Measurements from ENCODE around the gene USP17L10.
"Not testable (repeated sequence)": the region's sequence is repeated elsewhere in the genome, so short reads cannot be mapped to it uniquely, and the experiment has no call there.

The USP17L10 gene, protein sequence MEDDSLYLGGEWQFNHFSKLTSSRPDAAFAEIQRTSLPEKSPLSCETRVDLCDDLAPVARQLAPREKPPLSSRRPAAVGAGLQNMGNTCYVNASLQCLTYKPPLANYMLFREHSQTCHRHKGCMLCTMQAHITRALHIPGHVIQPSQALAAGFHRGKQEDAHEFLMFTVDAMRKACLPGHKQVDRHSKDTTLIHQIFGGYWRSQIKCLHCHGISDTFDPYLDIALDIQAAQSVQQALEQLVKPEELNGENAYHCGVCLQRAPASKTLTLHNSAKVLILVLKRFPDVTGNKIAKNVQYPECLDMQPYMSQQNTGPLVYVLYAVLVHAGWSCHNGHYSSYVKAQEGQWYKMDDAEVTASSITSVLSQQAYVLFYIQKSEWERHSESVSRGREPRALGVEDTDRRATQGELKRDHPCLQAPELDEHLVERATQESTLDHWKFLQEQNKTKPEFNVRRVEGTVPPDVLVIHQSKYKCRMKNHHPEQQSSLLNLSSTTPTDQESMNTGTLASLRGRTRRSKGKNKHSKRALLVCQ
- total RNA-seq, result 0 reads per million in 4 donors

DNA sequence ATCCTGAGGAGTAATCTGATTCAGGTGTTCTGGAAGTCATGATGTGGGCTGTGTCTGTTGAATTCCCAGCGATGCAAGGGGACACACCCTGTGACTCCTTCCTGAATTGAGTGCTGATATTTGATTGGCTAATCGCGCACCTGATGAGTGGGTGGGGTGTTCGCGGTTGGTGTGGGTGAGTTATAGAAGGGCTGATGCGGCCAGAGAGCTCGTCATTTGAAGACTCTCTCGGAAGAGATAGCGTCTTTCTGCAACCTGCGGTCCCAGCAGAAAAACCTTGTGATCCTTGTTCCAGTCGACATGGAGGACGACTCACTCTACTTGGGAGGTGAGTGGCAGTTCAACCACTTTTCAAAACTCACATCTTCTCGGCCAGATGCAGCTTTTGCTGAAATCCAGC is at the start of gene USP17L10:
Gene USP17L10, plus strand, starts transcription at position 301 of the 400 bp plus-strand sequence. Its CDS starts 0 bp downstream, at position 301.
- not testable (repeated sequence) for DNase-seq

DNA sequence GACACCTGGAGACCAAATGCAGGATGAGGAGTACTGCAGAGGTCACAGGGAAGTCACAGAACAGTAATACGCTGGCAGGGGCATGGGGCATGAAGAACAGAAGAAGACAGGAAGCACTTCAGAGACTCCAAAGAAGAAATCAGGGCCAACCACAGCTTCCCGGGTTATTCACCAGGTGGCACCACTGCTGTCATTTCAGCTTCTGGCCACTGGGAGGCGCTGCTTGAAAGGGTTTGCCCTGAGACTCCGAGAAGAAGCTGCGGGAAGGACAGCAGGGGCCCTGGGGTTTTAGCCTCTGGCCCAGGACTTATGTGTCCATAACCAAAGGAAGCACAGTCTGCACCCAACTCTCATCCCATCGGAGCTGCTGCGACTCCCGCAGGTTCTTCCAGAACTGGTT is 44.5 kb upstream of the USP17L10 start:
- peak in 1 of 5 donors; percentile 14 for DNase-seq

DNA sequence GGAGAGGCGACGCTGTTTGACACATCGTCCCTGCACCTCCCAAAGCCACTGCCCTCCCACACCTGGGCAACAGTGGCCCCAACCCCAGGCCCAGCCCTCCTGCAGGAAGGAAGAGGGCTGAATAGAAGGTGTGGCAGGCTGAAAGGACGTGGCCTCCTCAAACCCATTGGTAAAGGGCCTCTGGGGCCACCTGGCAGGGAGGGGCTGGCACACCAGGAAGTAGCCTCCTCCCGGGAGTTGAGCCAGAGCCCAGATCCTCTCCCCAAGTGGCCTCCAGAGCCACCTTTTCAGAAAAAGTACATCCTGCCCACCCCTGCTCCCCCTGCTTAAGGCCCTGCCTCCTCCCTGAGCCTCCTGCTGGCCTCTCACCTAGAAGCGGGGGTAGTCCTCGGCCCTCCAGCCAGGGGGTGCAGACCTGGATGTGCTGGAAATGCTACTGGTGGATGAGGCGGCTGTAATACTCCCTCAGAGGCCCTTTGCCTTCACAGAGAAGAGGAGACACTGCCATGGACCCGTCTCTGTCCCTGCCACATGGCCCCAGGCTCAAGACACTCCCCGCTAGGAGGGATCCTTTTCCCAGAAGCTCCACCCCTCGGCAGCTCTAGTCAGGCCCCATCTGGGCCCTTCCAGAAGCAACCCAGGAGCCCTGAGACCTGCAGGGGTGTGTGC is 40.5 kb upstream of the USP17L10 start, which contains the start of gene FAM90A26:
Gene FAM90A26, plus strand, starts transcription at position 619 of the 669 bp plus-strand sequence. CDS start 2,764 bp downstream, outside the sequence.
- DNase-seq, result not testable (repeated sequence)

DNA sequence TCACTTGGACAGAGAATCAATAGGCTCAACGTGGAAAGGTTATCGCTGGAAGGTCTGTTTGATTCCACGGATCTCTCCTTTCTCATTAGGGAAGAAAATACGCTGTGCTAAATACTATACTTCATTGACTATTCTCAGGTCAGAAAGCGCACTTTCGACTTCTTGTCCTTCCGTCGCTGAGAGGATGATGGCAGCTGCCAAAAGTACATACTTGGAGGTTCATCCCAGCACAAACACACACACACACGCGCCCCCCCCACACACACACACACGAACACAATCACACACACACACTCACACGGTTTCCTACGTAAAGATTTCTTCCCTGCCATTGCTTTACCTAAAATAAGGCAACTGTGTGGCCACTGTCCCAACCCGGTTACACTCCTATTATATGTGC is 4.2 kb downstream of the USP17L10 start:
- not testable (repeated sequence) for DNase-seq

DNA sequence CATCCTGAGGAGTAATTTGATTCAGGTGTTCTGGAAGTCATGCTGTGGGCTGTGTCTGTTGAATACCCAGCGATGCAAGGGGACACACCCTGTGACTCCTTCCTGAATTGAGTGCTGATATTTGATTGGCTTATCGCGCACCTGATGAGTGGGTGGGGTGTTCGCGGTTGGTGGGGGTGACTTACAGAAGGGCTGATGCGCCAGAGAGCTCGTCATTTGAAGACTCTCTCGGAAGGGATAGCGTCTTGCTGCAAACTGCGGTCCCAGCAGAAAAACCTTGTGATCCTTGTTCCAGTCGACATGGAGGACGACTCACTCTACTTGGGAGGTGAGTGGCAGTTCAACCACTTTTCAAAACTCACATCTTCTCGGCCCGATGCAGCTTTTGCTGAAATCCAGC is 4.6 kb downstream of the USP17L10 start, which contains the start of gene USP17L11:
Gene USP17L11, plus strand, starts transcription at position 301 of the 400 bp plus-strand sequence. Its CDS starts 0 bp downstream, at position 301.
- DNase-seq, result not testable (repeated sequence)

DNA sequence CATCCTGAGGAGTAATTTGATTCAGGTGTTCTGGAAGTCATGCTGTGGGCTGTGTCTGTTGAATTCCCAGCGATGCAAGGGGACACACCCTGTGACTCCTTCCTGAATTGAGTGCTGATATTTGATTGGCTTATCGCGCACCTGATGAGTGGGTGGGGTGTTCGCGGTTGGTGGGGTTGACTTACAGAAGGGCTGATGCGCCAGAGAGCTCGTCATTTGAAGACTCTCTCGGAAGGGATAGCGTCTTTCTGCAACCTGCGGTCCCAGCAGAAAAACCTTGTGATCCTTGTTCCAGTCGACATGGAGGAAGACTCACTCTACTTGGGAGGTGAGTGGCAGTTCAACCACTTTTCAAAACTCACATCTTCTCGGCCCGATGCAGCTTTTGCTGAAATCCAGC is 9.4 kb downstream of the USP17L10 start, which contains the start of gene USP17L12:
Gene USP17L12, plus strand, starts transcription at position 301 of the 400 bp plus-strand sequence. Its CDS starts 0 bp downstream, at position 301.
- not testable (repeated sequence) for DNase-seq

DNA sequence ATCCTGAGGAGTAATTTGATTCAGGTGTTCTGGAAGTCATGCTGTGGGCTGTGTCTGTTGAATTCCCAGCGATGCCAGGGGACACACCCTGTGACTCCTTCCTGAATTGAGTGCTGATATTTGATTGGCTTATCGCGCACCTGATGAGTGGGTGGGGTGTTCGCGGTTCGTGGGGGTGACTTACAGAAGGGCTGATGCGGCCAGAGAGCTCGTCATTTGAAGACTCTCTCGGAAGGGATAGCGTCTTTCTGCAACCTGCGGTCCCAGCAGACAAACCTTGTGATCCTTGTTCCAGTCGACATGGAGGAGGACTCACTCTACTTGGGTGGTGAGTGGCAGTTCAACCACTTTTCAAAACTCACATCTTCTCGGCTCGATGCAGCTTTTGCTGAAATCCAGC is 14.1 kb downstream of the USP17L10 start, which contains the start of gene USP17L13:
Gene USP17L13, plus strand, starts transcription at position 301 of the 400 bp plus-strand sequence. Its CDS starts 0 bp downstream, at position 301.
- DNase-seq, result not testable (repeated sequence)

DNA sequence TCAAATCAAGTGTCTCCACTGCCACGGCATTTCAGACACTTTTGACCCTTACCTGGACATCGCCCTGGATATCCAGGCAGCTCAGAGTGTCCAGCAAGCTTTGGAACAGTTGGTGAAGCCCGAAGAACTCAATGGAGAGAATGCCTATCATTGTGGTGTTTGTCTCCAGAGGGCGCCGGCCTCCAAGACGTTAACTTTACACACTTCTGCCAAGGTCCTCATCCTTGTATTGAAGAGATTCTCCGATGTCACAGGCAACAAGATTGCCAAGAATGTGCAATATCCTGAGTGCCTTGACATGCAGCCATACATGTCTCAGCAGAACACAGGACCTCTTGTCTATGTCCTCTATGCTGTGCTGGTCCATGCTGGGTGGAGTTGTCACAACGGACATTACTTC is 19.8 kb downstream of the USP17L10 start:
- DNase-seq, result not testable (repeated sequence)

DNA sequence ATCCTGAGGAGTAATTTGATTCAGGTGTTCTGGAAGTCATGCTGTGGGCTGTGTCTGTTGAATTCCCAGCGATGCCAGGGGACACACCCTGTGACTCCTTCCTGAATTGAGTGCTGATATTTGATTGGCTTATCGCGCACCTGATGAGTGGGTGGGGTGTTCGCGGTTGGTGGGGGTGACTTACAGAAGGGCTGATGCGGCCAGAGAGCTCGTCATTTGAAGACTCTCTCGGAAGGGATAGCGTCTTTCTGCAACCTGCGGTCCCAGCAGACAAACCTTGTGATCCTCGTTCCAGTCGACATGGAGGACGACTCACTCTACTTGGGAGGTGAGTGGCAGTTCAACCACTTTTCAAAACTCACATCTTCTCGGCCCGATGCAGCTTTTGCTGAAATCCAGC is 23.6 kb downstream of the USP17L10 start, which contains the start of gene USP17L15:
Gene USP17L15, plus strand, starts transcription at position 301 of the 400 bp plus-strand sequence. Its CDS starts 0 bp downstream, at position 301.
- not testable (repeated sequence) for DNase-seq

DNA sequence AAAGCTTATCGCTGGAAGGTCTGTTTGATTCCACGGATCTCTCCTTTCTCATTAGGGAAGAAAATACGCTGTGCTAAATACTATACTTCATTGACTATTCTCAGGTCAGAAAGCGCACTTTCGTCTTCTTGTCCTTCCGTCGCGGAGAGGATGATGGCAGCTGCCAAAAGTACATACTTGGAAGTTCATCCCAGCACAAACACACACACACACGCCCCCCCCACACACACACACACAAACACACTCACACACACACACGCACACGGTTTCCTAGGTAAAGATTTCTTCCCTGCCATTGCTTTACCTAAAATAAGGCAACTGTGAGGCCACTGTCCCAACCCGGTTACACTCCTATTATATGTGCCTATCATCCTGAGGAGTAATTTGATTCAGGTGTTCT is 28.0 kb downstream of the USP17L10 start:
- DNase-seq, result not testable (repeated sequence)

DNA sequence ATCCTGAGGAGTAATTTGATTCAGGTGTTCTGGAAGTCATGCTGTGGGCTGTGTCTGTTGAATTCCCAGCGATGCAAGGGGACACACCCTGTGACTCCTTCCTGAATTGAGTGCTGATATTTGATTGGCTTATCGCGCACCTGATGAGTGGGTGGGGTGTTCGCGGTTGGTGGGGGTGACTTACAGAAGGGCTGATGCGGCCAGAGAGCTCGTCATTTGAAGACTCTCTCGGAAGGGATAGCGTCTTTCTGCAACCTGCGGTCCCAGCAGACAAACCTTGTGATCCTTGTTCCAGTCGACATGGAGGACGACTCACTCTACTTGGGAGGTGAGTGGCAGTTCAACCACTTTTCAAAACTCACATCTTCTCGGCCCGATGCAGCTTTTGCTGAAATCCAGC is 33.1 kb downstream of the USP17L10 start, which contains the start of gene USP17L17:
Gene USP17L17, plus strand, starts transcription at position 301 of the 400 bp plus-strand sequence. Its CDS starts 0 bp downstream, at position 301.
- not testable (repeated sequence) for DNase-seq

DNA sequence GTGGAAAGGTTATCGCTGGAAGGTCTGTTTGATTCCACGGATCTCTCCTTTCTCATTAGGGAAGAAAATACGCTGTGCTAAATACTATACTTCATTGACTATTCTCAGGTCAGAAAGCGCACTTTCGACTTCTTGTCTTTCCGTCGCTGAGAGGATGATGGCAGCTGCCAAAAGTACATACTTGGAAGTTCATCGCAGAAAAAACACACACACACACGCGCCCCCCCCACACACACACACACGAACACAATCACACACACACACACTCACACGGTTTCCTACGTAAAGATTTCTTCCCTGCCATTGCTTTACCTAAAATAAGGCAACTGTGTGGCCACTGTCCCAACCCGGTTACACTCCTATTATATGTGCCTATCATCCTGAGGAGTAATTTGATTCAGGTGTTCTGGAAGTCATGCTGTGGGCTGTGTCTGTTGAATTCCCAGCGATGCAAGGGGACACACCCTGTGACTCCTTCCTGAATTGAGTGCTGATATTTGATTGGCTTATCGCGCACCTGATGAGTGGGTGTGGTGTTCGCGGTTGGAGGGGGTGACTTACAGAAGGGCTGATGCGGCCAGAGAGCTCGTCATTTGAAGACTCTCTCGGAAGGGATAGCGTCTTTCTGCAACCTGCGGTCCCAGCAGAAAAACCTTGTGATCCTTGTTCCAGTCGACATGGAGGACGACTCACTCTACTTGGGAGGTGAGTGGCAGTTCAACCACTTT is 37.7 kb downstream of the USP17L10 start, which contains the start of gene USP17L18:
Gene USP17L18, plus strand, starts transcription at position 678 of the 728 bp plus-strand sequence. Its CDS starts 0 bp downstream, at position 678.
- peak in 2 of 5 donors; percentile 1 to 7 for DNase-seq

DNA sequence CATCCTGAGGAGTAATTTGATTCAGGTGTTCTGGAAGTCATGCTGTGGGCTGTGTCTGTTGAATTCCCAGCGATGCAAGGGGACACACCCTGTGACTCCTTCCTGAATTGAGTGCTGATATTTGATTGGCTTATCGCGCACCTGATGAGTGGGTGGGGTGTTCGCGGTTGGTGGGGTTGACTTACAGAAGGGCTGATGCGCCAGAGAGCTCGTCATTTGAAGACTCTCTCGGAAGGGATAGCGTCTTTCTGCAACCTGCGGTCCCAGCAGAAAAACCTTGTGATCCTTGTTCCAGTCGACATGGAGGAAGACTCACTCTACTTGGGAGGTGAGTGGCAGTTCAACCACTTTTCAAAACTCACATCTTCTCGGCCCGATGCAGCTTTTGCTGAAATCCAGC is 42.6 kb downstream of the USP17L10 start, which contains the start of gene USP17L19:
Gene USP17L19, plus strand, starts transcription at position 301 of the 400 bp plus-strand sequence. Its CDS starts 0 bp downstream, at position 301.
- DNase-seq, result not testable (repeated sequence)

DNA sequence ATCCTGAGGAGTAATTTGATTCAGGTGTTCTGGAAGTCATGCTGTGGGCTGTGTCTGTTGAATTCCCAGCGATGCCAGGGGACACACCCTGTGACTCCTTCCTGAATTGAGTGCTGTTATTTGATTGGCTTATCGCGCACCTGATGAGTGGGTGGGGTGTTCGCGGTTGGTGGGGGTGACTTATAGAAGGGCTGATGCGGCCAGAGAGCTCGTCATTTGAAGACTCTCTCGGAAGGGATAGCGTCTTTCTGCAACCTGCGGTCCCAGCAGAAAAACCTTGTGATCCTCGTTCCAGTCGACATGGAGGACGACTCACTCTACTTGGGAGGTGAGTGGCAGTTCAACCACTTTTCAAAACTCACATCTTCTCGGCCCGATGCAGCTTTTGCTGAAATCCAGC is 47.4 kb downstream of the USP17L10 start, which contains the start of gene USP17L20:
Gene USP17L20, plus strand, starts transcription at position 301 of the 400 bp plus-strand sequence. Its CDS starts 0 bp downstream, at position 301.
- DNase-seq, result not testable (repeated sequence)
